Activated CD4-positive, alpha-beta T cell treated with anti-CD3 and anti-CD28 coated beads, Interleukin-2, Interleukin-6, amounts not matched to agents 100 ng/mL and 50 ng/mL, durations not matched to agents 16 hours and 8 hours (primary cell): ENCODE measurements around the gene TBCD.
"Not testable (repeated sequence)": the region's sequence is repeated elsewhere in the genome, so short reads cannot be mapped to it uniquely, and the experiment has no call there.

ENCODE experiments used
- DNase-seq: peaks from one replicate; pipeline ENCODE4 v3.0.0-alpha.2; 2020

Gene TBCD

DNA sequence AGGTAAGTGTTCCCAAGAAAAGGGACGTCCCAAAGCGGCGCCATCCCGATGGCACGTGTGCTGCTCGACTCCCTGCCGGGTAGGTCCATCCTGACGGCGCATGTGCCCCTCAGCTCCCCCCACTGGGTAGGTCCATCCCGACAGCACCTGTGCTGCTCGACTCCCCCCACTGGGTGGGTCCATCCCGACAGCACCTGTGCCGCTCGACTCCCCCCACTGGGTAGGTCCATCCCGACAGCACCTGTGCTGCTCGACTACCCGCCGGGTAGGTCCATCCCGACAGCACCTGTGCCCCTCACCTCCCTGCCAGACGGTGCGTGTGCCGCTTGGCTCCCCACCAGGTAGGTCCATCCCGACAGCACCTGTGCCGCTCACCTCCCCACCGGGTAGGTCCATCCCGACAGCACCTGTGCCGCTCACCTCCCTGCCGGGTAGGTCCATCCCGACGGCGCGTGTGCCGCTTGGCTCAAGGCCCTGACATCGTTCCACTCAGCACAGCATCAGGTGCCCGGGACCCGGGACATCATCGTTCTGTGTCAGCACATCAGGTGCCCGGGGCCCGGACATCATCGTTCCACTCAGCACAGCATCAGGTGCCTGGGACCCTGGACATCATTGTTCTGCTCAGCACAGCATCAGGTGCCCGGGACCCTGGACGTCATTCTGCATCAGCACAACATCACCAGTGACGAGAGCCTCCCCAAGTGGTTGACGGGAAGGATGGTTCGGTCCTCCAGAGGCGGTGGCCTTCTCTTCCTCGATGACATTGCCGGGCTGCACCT, 22.2 kb upstream of the TBCD start:
- no peak for DNase-seq

DNA sequence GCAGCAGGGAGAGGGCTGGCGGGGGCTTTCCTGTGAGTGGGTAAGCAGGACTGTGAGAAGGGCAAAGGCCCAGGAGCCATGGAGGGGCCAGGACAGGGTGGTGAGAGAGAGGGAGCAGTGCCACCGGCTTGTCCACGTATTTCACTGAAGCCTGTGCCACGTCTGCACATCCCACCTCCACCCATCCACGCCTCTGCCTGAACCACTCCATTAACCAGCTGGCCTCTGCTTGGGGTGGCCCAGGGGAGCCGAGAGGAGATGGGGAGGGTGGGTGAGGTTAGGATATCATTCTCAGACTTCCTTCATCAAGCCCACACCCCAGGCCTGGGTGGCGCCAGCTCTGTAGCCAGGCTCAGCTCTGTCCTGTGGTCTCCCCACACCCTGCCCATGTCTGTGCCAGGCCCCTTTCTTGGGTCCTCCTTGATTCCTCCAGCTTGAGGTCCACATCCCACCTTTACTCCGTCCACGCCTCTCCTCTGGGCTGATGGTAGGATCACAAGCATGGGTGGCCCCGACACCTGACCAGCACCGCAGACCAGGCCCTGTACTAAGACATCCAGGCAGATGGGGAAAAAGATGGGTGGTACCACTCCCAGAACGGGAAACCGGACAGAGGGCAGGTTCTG, 19.6 kb upstream of the TBCD start:
- no peak for DNase-seq

DNA sequence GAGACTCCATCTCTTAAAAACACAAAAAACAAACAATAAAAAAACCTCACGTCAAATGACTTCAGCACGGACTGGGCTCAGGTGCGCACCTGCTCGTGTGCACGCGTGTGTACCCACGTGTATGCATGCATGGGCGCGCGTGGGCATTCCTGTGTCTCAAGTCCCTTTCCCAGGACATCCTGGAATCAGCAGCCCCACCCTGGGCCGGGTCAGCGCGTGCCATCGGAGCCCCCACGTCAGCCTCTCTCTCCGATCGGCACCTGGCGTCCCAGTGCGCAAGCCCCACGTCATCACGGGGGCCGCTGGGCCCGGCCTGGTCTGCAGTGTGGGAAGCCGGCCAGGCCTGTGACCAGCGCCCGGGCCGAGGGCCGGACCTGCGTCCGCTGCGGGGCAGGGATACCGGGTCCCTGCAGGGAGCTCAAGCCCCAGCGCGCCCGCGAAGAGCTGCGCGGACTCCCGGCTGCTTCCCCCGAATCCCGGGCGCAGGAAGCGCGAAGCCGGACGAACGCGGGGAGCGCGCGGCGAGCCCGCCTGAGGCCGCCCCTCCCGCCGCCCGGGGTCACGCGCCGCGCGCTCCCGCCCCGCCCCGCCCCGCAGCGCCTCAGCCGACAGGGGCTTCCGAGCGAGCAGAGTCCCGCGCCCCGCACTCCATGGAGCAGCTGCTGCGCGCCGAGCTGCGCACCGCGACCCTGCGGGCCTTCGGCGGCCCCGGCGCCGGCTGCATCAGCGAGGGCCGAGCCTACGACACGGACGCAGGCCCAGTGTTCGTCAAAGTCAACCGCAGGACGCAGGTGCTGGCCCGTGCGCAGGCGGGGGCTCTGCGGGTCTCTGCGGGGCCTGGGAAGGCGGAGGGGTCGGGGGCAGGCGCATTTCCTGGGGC, 16.6 kb upstream of the TBCD start, which contains the start of gene FN3K:
Gene FN3K (plus strand): TSS at position 629 of the 880 bp plus-strand sequence. CDS start 22 bp downstream, at position 651.
- DNase-seq = no peak

DNA sequence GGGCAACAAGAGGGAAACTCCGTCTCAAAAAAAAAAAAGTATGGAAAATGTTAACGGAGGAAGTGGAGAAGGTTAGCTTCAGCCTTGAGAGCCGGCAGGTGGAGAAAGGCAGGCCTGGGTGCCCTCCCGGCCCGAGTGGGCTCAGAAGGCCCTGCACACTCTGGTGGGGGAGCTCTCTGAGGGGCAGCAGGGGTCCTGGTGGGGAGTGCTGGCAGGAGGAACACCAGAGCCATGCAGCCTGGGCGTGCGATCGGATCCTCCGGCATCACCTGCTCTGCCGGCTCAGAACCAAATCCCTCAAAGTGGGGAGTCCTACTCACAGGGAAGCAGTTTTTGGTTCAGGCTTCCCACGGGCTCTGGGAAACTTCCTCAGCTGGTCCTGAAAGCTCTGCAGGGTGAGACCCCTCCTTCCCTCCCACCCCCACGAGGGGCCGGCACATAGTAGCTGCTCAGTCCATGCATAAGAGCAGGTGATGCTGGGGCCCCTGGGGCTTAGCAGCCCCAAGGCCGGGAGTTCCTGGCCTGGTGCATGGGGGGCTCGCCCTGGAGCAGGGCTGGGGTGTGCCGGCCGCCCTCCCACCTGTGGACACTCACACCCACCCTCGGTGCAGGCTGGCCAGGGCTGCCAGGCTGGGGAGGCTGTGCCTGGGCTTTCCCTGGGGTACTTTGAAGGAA, 15.2 kb upstream of the TBCD start:
- no peak for DNase-seq

DNA sequence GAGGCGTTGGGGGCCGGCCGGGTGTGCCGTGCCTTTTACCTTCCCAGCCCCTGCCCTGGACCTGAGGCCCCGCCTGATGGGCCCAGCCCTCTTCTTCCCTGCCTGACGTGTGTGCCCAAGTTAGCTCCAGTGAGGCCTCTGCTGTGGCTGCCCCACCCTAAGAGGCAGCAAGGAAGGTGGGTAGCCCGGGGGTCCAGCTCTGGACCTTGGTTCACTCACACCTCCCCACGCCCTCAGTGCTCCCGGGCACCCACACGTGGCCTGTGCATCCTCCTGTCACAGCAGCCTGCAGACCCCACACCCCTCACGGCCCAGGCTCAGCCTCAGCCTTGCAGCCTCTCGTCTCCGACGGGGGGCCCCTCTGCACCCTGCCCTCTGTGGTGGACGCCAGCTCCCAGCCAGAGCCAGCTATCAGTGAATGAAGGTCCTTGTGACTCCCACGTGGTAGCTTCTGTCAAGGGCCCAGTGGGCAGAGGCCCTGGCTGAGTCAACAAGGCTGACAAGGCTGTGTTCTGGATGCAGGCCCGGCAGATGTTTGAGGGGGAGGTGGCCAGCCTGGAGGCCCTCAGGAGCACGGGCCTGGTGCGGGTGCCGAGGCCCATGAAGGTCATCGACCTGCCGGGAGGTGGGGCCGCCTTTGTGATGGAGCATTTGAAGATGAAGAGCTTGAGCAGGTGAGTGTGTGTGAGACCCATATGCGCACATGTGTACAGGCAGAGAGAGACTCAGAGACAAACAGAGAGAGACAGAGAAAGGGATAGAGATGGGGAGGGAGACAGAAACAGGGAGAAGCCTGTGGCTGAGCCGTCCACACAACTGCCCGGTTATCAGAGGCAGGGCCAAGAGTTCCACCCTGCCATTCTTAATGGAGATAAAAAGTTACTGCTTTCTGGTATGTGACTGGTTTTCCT, 13.6 kb upstream of the TBCD start:
- DNase-seq = no peak

DNA sequence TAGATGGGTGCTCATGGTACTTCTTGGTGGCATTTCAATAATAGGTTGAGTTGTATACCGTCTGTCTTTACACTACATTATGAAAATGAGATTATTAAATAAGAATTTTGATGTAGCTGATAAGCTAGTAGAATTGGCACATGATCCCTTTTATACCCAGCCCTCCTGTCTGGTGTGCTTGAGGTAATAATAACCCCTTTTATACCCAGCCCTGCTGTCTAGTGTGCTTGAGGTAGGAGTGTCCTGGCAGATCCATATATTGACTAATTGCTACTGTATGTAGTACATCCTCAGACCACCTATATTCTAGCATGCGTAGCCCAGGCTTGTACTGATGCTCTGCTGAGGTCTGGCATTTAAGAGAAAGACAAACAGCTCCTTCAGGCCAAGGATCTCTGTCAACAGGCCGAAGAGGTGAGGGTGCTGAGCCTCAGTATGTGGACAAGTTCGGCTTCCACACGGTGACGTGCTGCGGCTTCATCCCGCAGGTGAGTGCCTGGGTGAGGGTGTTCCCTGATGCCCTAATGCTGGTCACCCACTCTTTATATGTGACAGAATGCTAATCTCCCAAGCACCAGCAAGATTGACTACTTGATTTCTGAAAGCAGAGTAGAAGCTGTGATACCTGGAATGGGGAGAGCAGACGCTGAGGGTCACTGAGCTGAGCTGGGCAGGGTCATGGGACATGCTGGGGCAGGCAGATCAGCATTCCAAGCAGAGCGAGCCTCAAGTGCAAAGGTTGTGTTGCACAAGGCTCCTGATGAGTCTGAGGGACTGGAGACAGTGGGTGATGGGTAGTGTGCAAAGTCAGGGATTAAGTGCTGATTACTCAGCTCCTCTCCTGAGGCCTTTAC, 10.7 kb upstream of the TBCD start:
- DNase-seq = no peak

DNA sequence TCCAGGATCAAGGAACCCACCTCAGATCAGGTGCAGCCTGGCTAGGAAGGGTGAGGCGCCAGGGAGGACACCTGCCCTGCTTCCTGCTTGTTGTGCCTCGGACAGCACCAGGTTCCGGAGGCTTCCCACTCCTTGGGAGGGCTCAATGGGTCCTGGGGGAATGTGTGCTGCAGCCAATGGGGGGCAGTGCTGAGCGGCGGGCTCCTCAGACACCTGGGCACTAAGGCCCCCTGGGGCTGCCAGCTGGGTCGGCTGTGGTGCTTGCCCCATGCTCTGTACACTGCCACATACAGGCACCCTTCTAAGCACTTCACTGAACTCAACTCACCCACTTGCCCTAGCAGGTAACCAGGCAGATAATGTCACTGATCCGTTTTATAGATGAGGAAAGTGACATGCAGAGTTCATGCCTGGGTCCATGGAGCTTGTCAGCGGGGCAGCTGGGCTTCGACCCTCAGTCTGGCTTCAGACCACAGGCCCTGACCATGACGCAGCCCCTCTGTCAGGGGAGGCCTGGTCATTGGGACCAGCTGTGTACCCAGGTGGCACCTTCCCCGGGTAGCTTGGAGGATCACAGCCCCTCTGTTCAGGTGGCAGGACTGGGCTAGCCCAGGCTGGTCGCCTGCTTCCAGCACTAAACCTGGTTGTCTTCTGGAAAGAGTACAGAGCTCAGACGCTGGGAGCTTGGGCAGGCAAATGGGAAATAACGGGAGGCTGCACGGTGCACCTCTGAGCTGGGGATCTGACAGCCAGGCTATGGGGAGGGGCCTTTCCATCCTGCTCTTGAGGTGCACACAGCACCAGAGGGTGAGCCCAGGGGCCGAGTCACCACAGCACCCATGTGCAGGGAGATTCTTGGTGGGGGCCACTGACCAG, 8.3 kb upstream of the TBCD start:
- DNase-seq = no peak

DNA sequence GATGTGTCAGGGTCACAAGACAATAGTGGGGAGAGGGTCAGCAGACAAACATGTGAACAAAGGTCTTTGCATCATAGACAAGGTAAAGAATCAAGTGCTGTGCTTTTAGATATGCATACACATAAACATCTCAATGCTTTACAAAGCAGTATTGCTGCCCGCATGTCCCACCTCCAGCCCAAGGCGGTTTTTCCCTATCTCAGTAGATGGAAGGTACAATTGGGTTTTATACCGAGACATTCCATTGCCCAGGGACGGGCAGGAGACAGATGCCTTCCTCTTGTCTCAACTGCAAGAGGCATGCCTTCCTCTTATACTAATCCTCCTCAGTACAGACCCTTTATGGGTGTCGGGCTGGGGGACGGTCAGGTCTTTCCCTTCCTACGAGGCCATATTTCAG, 7.1 kb upstream of the TBCD start:
- not testable (repeated sequence) for DNase-seq

DNA sequence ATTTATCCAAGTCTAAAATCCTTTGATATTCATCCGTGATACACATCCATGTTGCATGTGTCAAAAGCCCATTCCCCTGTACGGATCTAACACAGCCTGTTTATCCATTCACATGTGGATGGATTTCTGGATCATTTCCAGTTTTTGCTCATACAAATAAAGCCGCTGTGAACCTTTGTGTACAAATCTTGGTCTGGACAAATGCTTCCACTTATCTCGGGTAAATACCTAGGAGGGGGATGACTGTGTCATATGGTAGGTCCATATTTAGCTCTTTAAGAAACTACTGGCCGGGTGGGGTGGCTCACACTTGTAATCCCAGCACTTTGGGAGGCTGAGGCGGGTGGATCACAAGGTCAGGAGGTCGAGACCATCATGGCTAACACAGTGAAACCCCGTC, 6.3 kb upstream of the TBCD start:
- no peak for DNase-seq

DNA sequence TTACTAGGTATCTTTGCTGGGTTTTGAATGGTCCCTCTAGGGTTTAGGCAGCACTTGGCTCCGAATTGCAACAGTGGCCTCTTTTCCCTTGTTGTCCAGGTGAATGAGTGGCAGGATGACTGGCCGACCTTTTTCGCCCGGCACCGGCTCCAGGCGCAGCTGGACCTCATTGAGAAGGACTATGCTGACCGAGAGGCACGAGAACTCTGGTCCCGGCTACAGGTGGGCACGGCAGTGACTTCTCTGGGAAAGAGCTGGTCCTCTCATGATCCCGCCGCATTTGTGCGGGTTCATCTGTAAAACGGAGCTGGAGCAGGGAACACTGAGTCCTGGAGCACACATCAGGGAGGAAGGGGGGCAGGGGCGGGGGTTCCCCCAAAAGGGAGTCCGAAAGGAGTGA, 3.1 kb upstream of the TBCD start:
- DNase-seq = no peak

DNA sequence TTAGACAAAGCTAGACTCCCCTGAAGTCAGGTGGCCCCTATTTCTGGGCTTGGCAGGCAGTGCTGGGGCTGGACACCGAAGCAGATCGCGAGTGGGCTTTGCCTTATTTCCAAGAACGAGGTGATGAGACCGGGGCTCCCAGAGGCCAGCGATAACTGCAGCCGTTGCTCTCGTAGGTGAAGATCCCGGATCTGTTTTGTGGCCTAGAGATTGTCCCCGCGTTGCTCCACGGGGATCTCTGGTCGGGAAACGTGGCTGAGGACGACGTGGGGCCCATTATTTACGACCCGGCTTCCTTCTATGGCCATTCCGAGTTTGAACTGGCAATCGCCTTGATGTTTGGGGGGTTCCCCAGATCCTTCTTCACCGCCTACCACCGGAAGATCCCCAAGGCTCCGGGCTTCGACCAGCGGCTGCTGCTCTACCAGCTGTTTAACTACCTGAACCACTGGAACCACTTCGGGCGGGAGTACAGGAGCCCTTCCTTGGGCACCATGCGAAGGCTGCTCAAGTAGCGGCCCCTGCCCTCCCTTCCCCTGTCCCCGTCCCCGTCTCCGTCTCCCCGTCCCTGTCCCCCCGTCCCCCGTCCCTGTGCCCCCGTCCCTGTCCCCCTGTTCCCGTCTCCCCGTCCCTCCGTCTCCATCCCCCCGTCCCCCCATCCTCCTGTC, 1.5 kb upstream of the TBCD start:
- no peak for DNase-seq

DNA sequence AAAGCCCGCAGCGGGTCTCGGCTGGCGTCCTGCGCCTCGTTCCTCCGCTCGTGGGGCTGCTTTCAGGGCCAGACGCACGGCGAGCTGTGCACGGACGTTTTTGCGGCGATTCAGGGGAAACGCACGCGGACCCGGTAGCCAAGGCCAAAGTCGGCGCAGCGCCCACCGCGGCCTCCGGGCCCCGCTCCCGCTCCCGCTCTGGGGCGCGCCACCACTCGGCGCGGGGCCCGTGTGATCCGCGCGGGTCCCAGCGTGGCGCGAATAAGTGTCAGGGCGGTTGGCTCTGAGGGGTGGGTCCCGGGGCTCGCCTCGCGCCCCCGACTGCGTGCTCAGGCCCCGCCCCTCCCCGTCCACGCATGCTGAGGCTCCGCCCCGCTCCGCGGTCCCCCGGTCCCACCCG, 694 bp upstream of the TBCD start:
- DNase-seq = no peak

DNA sequence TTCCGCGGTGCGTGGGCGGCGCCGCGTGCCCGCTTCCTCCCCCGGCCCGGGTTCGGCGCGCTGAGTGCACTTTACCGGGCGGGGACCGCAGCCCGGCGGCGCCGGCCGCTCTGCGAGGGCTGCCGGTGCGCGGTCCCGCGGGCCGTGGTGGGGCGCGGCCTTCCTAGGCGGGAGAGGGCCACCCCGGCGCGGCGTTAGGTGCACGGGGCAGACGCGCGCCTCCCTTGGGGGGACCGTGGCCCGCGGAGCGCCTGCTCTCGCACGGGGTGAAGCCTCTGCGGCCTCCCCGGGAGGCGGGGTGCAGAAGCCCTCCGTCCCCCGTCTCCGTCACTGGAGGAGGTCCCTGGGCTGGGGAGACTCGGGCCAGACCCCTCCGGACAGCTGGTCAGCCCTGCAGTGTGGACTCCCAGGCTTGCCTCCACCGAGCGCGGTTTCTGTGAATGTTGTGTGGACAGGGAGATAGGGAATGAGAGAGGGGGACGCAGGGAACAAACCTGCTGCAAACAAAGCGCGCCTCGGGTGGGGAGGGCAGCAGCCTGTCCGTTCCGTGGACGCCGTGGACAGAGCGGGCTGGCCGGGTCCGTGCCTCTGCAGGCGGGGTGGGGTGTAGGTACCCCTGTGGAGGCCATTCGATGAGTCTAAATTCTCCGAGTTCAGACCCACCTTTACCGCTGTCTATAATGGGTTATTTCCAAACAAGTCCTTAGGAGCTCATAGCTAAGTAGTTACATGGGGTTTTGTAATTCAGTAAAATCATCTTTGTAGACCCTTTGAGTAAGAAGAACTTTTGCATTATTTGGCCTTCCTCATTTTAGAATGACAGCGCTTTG, 721 bp downstream of the TBCD start:
- DNase-seq = peak; percentile 24

DNA sequence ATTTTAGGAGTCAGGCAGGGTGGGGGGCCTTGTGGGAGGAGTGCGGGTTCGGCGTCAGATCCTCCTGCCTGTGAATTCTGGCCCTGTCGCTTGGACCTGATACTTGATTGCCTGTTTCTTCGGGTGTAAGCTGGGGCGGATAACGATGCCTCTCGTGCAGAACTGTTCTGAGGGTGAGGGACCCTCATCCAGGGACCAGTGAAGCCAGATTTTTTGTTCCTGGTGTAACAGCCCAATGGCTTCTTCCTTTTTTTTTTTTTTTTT, 1.3 kb downstream of the TBCD start:
- DNase-seq = no peak

DNA sequence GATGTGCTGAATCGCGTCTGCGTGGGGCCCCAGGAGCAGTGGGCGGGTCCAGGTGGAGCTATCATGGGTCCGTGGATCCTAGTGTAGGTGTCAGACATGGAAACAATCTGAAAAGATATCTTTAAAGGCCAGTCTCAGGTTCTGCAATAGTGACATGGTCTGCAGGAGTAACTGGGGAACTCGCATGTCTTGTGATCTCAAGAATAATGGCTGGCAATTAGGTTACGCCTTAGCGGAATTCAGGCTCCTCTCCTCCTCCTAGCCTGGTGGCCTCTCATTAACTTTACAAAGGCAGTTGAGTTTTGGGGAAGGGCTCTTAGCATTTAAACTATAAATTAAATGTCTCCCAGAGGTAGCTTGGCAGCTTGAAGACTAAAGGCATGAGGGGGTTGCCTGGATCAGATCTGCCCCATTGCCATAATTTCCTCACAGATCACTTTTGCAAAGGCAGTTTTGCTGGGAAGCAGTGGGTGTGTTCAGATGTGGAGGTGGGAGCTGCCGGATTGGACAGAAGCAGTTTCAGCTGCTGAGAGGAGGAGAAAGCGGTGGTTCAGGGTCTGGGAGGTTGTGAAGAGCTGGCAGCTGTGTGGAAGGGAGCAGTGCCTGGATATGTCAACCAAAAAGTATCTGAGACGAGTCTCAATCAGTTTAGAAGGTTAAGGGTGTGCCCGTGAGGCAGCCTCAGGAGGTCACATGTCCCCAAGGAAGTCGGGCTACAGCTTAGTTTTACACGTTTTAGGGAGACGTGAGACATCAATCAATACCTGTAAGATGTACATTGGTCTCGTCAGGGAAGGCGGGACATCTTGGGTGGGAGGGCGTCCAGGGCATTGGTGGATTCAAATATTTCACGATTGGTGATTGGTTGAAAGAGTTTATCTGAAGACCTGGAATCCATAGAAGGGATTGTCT, 2.7 kb downstream of the TBCD start:
- DNase-seq = peak; percentile 24

DNA sequence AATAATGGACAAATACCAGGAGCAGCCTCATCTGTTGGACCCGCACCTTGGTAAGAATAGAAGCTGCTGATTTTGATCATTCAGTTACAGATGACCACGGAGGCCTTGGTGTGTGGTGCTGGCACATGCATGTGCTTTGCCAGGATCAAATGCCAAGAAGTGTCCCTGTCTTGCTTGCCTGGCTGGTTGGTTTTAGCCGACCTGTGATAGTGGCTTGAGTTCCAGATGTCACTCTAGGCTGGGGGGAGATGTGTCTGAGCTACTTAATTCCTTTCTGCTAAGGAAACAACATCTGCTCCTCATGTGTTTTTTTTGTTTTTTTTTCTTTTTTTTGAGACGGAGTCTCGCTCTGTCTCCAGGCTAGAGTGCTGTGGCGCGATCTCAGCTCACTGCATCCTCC, 4.3 kb downstream of the TBCD start:
- DNase-seq = no peak

DNA sequence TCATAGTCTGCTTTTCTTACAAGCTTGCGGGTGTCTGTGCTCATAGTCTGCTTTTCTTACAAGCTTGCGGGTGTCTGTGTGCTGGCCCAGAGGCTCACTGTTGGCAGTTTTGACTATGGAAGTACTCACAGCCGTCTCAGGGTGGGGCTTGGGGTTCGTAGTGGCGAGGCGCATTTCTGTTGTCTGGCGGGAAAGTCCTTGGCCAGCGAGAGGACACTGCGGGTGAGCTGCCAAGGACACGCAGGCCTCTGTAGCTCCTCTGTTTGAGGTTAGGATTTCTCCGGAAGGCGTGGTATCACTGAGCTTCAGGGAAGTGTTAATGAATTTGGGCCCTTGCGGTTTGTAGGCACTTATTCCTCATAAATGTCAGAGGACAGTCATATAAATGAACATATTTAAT, 13.5 kb downstream of the TBCD start:
- DNase-seq = no peak
